GM18861 (cell line): ENCODE measurements around the gene SSBP3.
"Not testable (repeated sequence)": the region's sequence is repeated elsewhere in the genome, so short reads cannot be mapped to it uniquely, and the experiment has no call there.

Experiments
- ATAC-seq: cut with Tn5 transposase; IDR thresholded peaks from one replicate; pipeline ENCODE4 v1.9.1; 2021; ENCODE audit not compliant: unreplicated experiment

SSBP3 gene

DNA sequence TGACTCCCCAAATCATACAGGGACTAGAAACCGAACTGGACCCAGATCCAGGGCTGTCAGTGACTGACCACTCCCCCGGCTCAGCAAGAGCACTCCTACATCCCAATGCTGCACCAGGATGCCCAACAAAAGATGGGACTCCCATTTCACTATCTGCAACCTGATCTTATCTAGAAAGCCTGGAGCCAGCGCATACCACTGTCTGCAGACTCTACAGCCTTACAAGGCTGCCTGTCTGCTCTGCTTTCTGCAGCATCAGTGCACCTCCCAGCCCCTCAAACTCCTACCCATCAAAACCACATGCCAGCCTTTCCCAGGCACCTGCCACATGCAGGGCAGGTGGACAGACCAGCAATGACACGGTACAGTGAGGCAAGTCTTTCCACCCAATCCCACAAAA is 52.2 kb downstream of the SSBP3 start:
- ATAC-seq = no peak

DNA sequence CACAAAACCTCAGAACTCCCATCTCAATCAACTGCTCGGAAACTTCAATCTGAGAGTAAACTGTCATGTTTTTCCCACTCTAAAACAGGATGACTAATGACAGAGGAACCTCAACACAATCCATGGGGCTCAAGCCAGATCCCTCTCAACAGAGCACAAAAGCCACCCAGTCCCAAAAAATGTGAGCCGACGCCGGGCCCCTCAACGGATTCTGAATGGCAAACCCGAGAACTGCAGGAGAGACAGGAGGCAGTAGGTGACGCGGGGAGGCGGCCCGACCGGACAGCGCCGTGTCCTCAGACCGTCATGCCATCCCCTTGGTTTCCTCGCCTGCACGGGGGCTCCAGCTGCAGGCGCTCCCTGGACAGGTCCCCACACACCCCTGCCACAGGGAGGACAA is 53.4 kb downstream of the SSBP3 start:
- ATAC-seq = no peak

DNA sequence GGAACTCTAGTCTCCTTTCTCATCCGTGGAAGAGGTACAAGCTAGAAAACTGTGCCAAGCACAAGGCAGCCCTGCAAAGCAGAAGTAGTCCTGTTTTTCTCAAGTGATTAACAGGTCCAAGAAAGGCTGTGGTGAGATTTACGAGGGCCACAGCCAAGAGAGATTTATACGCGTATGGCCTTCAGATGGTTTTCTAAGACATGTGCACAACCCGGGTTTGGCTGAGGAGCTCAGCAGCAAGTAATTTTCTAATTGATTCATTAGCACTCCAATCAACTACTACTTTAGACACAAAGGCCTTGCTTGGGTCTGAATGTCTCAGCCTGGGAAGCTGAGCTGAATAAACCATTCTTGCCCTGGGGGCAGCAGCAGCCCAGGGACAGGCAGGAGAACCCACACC is 55.8 kb downstream of the SSBP3 start:
- ATAC-seq = no peak

DNA sequence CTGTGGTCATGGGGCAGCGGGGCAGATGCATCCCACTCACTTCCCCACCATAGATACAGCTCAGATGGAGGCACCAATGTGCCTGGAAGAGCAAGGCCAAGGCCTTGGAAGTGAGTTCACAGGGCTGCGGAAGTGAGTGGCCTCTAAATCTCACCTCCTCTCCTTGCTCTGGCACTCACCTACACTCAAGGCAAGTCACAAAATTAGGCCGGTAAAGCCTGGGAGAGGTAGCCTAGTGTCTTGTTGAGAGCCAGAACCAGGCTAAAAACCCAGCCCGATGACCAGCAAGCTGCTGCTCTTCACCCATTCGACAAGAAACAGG is 57.5 kb downstream of the SSBP3 start:
- ATAC-seq = no peak

DNA sequence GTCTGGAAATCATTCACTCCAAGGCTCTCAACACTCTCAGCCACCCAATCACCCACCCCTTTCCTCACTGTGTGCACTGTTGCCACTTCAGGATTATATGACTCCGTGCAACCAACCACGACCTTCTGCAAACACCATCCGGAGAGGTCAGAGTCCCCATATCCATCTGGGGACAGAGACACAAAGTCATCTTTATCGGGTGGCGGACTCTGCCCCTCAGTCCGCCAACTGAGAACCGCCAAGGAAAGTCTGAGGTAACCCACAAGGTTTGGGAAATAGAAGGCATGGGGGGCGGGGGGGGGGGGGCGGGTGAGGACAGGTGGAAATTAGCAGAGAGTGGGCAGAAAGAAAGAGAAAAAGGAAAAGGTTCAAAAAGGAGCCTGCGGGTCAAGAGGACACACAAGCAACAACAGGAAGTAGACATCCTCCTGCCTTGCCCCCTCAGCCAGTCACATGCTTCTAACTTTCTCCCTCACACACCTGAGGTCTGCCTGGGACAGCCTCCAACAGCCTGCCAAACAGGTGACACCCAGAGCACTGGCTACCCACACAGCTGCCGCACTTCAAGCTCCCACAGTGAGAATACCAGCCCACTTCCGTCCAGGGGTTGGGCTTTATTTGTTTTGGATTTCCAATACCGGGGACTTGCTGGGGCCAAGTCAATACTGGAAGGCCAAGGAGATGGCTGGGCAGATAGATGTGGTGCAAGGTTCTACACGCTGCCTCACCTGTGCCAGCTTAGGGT is 58.1 kb downstream of the SSBP3 start:
- ATAC-seq = no peak

DNA sequence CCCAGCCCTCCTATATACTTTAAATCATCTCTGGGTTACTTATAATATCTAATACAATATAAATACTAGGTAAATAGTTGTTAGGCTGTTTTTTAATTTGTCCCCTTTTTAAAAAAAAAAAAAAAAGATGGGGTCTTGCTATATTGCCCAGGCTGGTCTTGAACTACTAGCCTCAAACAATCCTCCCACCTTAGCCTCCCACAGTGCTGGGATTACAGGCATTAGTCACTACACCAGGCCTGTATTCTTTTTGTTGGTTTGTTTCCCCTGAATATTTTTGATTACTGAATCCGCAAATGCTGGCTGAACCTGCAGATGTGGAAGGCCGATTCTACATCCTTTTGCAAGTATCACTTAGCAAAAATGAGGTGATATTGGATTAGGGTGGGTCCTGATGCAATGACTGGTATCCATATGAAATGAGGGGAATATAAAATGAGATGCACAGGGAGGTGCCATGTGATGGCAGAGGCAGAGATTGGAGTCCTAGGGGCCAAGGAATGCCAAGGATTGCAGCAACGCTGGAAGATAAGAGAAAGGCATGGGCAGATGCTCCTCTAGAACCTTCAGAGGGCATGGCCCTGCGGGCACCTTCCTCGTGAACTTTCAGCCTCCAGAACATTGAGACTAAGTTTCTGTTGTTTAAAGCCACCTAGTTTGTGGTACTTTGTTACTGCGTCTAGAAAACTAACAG is 58.8 kb downstream of the SSBP3 start:
- no peak for ATAC-seq

DNA sequence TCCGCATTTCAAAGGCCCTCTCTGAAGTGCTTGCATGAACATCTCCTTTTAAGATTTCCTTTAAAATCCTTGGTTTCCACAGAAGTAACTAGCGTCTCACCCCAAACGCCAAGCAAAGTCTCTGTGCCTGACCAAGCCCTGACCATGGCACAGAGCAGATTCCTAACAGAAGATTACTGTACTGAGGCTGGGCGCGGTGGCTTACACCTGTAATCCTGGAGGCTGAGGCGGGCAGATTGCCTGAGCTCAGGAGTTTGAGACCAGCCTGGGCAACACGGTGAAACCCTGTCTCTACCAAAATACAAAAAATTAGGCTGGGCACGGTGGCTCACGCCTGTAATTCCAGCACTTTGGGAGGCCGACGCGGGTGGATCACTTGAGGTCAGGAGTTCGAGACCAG is 60.6 kb downstream of the SSBP3 start:
- ATAC-seq = not testable (repeated sequence)

DNA sequence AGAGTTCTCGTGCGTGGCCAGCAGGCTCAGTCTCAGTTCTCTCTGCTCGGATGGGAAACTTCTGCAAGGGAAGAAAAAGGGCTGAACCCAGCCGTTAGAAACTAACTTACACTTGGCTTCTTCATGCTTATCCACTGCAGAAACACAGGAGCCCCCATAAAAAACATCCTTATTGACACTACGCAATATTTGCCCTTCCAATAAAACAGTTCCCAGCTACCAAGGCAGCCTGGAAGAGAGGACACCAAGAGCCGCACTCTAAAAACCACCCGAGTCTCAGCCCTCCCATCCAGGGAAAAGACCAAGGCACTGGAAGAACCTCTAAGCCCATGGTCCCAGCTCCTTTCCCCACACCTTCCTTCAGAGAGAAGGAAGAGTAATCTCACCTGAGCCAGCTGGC is 61.1 kb downstream of the SSBP3 start:
- no peak for ATAC-seq

DNA sequence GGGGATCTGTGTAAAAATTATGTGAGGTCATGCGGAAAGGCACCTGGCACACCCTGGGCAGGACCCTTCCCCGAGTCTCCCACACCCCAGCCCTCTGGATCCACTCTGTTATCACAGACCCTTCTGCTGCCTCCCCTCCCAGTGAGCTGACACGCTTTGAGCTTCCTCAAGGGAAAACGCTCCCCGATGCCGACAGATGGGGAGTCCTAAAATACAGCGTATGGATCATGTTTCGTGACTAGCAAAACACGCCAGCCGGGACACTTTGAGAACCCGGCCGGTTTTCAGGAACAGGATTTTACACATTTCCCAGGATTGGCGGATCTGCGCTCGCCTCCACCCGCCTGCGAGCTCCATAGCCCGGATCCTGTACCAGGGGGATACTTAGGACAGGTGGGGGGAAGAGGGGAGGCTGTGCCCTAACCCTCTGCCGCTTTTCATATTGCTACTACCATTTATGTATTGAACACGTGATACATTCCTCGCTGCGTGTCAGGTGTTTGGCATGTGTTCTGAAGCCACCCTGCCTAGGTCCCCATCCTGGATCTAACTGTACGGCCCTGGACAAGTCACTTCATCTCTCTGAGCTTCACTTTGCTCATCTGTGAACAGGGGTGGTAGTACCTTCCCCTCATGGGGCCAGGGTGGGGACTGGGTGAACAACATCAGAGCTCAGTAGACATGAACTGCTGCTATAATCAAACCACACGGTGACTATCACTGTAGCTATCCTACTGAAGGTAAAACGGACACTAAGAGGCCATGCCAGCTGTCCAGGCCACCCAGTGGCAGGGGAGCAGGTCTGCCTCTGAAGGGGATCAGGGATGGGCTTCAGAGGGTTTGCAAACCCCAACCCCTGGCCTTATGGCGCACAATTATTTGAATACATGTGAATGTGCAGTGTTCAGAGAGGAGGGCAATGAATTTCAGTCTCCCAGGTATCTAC is 63.2 kb downstream of the SSBP3 start:
- ATAC-seq = no peak

DNA sequence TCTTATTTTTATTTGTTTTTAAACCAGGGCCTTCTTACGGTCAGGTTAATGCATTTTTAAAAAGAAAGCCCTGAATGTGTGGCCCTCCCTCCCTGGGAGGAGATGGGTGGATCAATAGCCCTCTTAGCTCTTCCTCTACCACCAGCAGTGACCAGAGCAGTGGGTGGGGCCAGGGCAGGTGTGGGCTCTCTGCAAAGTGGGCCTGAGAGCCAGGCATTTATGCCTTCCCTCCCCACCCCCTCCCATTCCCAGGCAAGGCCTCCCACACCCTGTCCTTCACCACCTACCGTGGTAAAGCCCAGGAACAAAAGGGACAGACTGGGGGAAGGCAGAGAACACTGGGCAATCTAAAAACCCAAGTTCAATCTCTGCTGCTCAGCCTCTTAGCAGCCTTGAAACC is 63.9 kb downstream of the SSBP3 start:
- no peak for ATAC-seq

DNA sequence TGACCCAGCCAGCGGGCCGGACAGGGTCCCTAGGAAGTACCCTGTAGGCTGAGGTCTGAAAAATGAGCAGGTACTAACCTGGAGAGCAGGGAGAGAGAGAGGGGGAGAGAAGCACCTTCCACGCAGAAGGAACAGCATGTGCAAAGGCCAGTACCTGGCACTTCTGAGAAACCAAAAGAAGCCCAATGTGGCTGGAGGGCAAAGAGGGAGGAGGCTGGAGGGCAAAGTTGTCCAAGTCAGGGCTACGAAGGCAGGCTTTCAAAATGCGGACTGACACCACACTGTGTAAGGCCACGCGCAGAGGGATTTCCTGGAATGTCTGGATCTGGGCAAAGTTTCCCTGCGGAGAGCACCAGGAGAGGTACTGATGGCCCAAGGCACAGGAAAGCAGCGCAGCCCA is 64.4 kb downstream of the SSBP3 start:
- ATAC-seq = no peak

DNA sequence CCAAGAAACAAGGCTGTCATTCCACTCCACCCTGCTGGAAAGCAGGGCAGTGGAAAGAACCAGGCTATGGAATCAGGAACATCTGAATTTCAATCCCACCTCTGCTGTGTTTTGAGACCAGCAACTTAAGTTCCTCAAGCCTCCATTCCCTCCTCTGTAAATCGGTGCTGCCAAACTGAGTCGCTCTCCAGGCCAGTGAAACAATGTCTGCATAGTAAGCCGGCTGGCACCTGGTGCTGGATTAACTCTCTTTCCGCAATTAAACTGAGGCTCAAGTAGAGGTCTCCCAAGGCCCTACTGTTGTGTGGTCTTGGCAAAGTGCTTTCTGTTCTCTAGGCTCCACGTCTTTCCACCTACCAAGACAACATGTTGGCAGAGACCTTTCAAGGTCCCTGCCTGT is 65.3 kb downstream of the SSBP3 start:
- ATAC-seq = no peak

DNA sequence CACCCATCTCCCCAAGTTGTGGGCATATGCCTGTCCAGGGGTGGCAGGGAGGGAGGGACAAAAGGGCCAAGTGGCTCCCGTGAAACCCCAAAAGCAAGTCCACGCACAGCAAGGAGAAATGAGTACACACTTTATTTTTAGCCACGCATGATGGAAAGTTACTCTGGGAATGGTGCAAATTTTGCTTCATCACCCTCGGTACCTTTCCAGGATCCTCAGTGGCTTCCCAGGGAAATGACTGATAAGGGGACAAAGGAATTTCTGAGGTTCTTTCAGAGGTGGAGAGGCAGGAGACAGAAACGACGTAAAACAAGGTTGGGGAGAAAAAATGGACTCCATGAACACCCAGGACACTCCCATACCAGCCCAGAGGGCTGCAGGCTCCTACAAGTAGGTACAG is 65.8 kb downstream of the SSBP3 start:
- ATAC-seq = no peak

DNA sequence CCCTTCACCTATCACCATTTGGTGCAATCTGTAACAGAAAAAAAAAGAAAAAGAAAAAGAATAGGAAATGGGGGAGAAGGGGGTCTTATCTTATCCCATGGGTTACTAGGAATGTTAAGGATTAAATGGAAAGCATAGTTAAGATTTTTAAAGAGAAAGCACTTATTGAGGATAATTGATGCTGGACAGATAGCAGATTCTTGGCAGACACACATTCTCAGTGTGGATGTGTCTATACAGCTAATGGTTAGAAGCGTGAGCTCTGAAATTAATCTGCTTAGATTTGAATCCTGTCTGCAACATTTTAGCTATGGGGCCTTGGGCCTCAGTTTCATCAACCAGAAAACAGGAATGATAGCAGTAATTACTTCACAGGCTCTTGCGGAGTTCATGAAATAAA is 67.1 kb downstream of the SSBP3 start:
- ATAC-seq = no peak

DNA sequence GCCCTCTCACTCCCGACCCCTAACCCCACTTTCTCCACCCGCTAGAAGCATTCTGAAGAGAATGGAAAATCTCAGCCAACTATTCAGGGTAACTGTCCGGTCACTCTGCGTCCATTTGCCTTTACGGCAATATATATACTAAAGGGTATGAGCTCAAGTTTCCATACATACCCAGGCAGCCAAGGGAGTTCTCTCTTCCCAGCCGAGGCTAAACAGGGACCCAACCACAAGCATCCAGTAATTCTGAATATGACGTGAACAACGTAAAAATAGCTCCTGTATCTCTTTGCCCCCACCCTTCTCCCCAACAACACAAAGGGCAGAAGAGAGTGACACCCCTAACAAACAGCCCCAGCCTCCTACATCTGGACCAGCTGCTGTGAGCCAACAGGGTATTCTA is 67.7 kb downstream of the SSBP3 start:
- no peak for ATAC-seq

DNA sequence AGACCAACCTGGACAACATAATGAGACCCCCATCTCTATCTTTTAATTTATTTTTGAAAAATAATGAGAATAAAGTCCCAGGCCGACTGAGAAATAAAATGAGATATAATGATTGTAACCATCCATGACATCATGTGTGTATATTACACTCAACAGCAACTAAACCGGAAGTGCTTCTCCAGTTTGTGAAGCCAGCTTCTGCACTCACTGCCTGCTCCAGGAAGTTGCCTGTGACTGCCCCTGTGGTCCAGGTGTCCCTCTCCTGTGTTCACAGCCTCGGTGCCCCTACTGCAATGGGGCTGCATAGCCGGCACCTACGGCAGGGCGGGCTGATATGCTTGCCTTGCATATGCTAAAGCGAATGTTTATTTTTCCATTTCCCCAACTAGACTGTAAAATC is 68.3 kb downstream of the SSBP3 start:
- ATAC-seq = no peak

DNA sequence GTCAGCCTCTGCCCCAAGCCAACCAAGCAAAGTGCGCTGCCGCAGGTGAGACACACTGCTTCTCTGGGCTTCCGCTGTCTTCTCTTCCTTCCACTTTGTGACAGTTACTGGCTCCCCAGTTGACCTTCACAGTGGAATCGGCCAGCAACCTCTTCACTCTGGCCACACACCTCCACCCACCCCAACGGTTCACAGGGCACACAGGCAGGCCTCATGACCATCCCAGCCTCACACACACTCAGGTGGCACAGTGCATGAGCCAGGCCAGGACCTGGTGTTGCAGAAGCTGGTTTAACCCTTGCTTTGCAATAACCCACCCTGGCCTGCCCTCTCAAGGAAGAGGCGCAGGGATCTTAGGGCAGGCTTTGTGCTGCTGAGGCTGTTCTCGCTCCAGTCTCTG is 69.2 kb downstream of the SSBP3 start:
- ATAC-seq = no peak

DNA sequence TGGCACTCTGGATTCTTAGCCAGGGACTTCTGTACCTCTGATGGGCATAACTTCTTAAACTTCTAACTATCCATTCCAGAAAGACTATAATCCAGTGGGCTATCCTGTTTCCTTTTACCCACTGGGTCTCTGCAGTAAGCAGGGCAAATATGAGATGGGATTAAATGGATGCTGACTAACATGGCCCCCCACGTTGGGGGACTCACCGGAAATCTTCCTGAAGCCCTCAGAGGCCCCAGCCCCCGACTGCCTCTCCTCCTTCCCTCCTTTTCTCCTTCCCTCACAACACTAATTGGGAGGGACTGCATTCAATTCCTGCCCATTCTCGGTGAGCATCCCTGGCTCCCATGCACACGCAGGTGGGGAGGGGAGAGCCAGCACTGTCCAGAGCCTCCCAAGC is 70.1 kb downstream of the SSBP3 start:
- no peak for ATAC-seq

DNA sequence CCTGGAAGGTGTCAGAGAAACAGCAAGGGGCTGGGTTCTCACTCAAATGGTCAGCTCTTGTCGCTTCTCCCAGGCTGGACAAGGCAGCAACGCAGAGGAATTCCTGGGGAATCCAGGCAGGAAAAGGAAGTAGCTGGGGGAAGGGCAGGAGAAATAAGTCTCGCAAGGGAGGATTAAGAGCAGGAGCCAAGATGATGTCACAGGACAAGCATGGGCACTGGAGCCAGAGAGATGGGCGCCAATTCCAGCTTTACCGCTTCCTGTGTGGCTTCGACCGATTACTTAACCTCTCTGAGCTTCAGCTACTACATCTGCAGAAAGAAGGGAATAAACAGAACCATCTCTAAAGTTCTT is 70.5 kb downstream of the SSBP3 start:
- no peak for ATAC-seq

DNA sequence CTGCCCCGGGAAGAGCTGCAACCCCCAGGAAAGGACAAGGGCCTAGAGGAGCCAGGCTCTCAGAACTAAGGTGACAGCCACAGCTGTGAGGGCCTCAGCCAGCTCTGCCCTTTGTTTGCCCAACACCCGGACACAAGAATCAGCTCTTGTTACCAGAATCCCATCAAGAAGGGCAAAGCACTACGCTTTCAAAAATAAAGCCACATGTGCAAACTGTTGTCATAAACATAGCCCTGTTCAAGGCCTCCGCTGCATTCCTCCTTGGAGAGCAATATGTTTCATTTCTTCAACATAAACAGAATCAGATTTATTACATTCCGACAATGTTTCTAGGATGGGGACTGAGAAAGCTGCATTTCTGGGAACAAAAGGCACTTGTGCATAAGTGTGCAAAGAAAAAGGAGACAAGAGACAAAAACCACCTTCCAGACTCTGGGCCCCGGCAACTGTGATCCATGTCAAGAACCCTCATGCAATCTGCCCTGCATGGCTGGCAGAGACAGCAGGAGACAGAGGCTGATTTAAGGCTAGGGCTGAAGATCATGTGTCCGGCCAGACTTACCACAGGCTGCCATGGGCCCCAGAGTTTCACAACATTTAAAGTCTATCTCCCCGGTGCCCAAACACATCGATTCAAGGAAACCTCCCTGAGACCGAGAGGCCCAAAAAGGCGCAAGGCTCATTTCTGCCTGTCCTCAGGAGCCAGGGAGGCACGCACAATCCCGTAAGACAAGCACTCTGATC is 71.0 kb downstream of the SSBP3 start:
- ATAC-seq = no peak
